DOHH2 (cell line): ENCODE measurements around the gene EPAS1.

Source experiments
- H3F3A ChIP-seq: fragments of 200-600 bp; sonication (generic), shearing (Covaris generic); 2 replicates; pipeline ENCODE4 v1.6.0; 2016; ENCODE audit warnings: antibody characterized with exemption, mild to moderate bottlenecking; ENCODE audit not compliant: control insufficient read depth, insufficient read depth
- H3K27ac ChIP-seq: fragments of 200-600 bp; sonication (generic); 2 replicates; pipeline ENCODE4 v1.5.1; 2014; ENCODE audit warnings: low read depth, mild to moderate bottlenecking, low read length, moderate library complexity
- H3K27me3 ChIP-seq: fragments of 200-600 bp; sonication (generic); 2 replicates; pipeline ENCODE4 v1.6.1; 2014; ENCODE audit warnings: mild to moderate bottlenecking, low read length, mixed read lengths; ENCODE audit not compliant: control insufficient read depth
- H3K36me3 ChIP-seq: fragments of 200-600 bp; sonication (generic); 2 replicates; pipeline ENCODE4 v1.6.1; 2014; ENCODE audit warnings: mild to moderate bottlenecking, low read length, moderate library complexity, mixed read lengths; ENCODE audit not compliant: control insufficient read depth
- H3K4me1 ChIP-seq: fragments of 200-600 bp; sonication (generic); 2 replicates; pipeline ENCODE4 v1.6.1; 2014; ENCODE audit warnings: mild to moderate bottlenecking, low read length, mixed read lengths; ENCODE audit not compliant: control insufficient read depth
- H3K4me2 ChIP-seq: fragments of 200-600 bp; sonication (generic); 2 replicates; pipeline ENCODE4 v1.6.0; 2014; ENCODE audit warnings: mild to moderate bottlenecking, low read length, moderate library complexity
- H3K4me3 ChIP-seq: fragments of 200-600 bp; sonication (generic); 2 replicates; pipeline ENCODE4 v1.5.1; 2014; ENCODE audit warnings: mild to moderate bottlenecking, low read length, mixed read lengths
- H3K79me2 ChIP-seq: fragments of 200-600 bp; sonication (generic); 2 replicates; pipeline ENCODE4 v1.6.1; 2014; ENCODE audit warnings: mild to moderate bottlenecking, low read length, mixed read lengths; ENCODE audit not compliant: control insufficient read depth
- H3K9me2 ChIP-seq: fragments of 200-600 bp; sonication (generic); replicated peaks from 2 replicates; pipeline ENCODE4 v1.6.1; 2014; ENCODE audit warnings: mild to moderate bottlenecking, low read length, mixed read lengths; ENCODE audit not compliant: control insufficient read depth
- H3K9me3 ChIP-seq: fragments of 200-600 bp; sonication (generic); 2 replicates; pipeline ENCODE4 v1.6.1; 2014; ENCODE audit warnings: antibody characterized with exemption, low read length, mixed read lengths; ENCODE audit not compliant: control insufficient read depth, insufficient read depth
- H4K20me1 ChIP-seq: fragments of 200-600 bp; sonication (generic); 2 replicates; pipeline ENCODE4 v1.6.0; 2014; ENCODE audit warnings: low read depth, mild to moderate bottlenecking, antibody characterized with exemption, low read length, moderate library complexity; ENCODE audit not compliant: control insufficient read depth, insufficient read depth
- CTCF ChIP-seq: fragments of 200-600 bp; sonication (generic); IDR thresholded peaks from one replicate; pipeline ENCODE4 v1.5.1; 2014; ENCODE audit warnings: antibody characterized with exemption, mild to moderate bottlenecking, low read depth, low read length; ENCODE audit not compliant: poor library complexity, severe bottlenecking
- EZH2phosphoT487 ChIP-seq: fragments of 200-600 bp; sonication (generic); IDR thresholded peaks from 2 replicates; pipeline ENCODE4 v1.6.1; 2017; ENCODE audit warnings: borderline replicate concordance, mild to moderate bottlenecking, antibody characterized with exemption, low read length, moderate library complexity, mixed read lengths

The EPAS1 gene

GRCh38 chr2:46416280-46416679 is 119.1 kb downstream of the EPAS1 start:
- Histone ChIP-seq H3K9me3 (peaks cover 19% of the 10 kb centered on the region), H3K4me1 (no peaks in the 10 kb centered on the region), H3K79me2 (no peaks in the 10 kb centered on the region), H3K27ac (no peak overlapping the region), H3K4me2 (no peak overlapping the region), H3K27me3 (no peaks in the 10 kb centered on the region), H3K9me2 (no peaks in the 10 kb centered on the region), H4K20me1 (no peaks in the 10 kb centered on the region), H3K4me3 (no peak overlapping the region), H3F3A (no peaks in the 10 kb centered on the region; the same call in 1 of the 2 replicates), H3K36me3 (no peaks in the 10 kb centered on the region)
- no peak for TF ChIP-seq CTCF

- H3K9me2 ChIP-seq = no peaks in the 10 kb centered on the region
- H3K36me3 ChIP-seq = no peaks in the 10 kb centered on the region
- no peak overlapping the region for H3K4me2 ChIP-seq
- H3K27me3 ChIP-seq = no peaks in the 10 kb centered on the region
- no peak overlapping the region for H3K4me3 ChIP-seq
- H3K79me2 ChIP-seq = no peaks in the 10 kb centered on the region
- H4K20me1 ChIP-seq = no peaks in the 10 kb centered on the region
- TF ChIP-seq EZH2phosphoT487 (no peak), CTCF (no peak)
- no peak overlapping the region for H3K27ac ChIP-seq
- H3F3A ChIP-seq = no peaks in the 10 kb centered on the region; the same call in 1 of the 2 replicates
- peaks cover 19% of the 10 kb centered on the region for H3K9me3 ChIP-seq
- no peaks in the 10 kb centered on the region for H3K4me1 ChIP-seq
Observed at GRCh38 chr2:46416739-46417403, 119.7 kb downstream of the EPAS1 start.

GRCh38 chr2:46420945-46421344 is 123.7 kb downstream of the EPAS1 start:
- TF ChIP-seq CTCF = no peak
- TF ChIP-seq EZH2phosphoT487 = no peak
- Histone ChIP-seq H3K4me3 (no peak overlapping the region), H3K27ac (no peak overlapping the region)

More at GRCh38 chr2:46420945-46421344, 123.7 kb downstream of the EPAS1 start:
- H3K27me3 ChIP-seq = no peaks in the 10 kb centered on the region; the same call in 1 of the 2 replicates
- H3K79me2 ChIP-seq = no peaks in the 10 kb centered on the region
- H3K9me3 ChIP-seq = peaks cover 19% of the 10 kb centered on the region
- no peaks in the 10 kb centered on the region for H3K4me1 ChIP-seq
- no peak overlapping the region for H3K4me2 ChIP-seq
- no peaks in the 10 kb centered on the region for H3K36me3 ChIP-seq
- H3F3A ChIP-seq = no peaks in the 10 kb centered on the region; the same call in 1 of the 2 replicates
- H3K9me2 ChIP-seq = no peaks in the 10 kb centered on the region
- H4K20me1 ChIP-seq = no peaks in the 10 kb centered on the region
